Glutamatergic neuron (in vitro differentiated cells): ENCODE results near the gene LNP1. TPM values are rescaled to one million over a fixed set of nuclear protein-coding genes. Genes with fewer than 3 reads are reported as not detected.

Experiments
- DNase-seq: peaks from one replicate; pipeline ENCODE4 v3.0.0; 2022
- H3K27ac Mint-ChIP-seq: one replicate; pipeline ENCODE4 v1.8.0; 2020; ENCODE audit warnings: mild to moderate bottlenecking, mixed read lengths, inconsistent platforms; ENCODE audit not compliant: unreplicated experiment
- H3K27me3 Mint-ChIP-seq: one replicate; pipeline ENCODE4 v1.8.0; 2020; ENCODE audit warnings: mild to moderate bottlenecking, moderate library complexity, mixed read lengths, inconsistent platforms; ENCODE audit not compliant: unreplicated experiment
- H3K36me3 Mint-ChIP-seq: one replicate; pipeline ENCODE4 v1.8.0; 2020; ENCODE audit warnings: mild to moderate bottlenecking, mixed read lengths, inconsistent platforms; ENCODE audit not compliant: unreplicated experiment
- H3K4me1 Mint-ChIP-seq: one replicate; pipeline ENCODE4 v1.8.0; 2020; ENCODE audit warnings: mild to moderate bottlenecking, low read depth, mixed read lengths, inconsistent platforms; ENCODE audit not compliant: unreplicated experiment
- H3K4me3 Mint-ChIP-seq: one replicate; pipeline ENCODE4 v1.8.0; 2020; ENCODE audit warnings: mild to moderate bottlenecking, mixed read lengths, inconsistent platforms; ENCODE audit not compliant: unreplicated experiment
- H3K9me3 Mint-ChIP-seq: one replicate; pipeline ENCODE4 v1.8.0; 2020; ENCODE audit warnings: mild to moderate bottlenecking, moderate library complexity, mixed read lengths, inconsistent platforms; ENCODE audit not compliant: unreplicated experiment
- total RNA-seq: library from RNA; stranded (reverse); fragmentation: NEBNext Ultra II Directional; extraction: Animal tissue kit (Norgen Biotek cat#: 25700); gene quantifications from one replicate; pipeline ENCODE4 v1.2.1, GENCODE V29; 2021; ENCODE audit not compliant: unreplicated experiment
- TF ChIP-seq, protein P1 (sequence below): fragments of 200-600 bp; sonication (generic); IDR thresholded peaks from one replicate; pipeline ENCODE4 v1.5.0; 2021; ENCODE audit not compliant: partially characterized antibody, unreplicated experiment

Gene LNP1
- total RNA-seq, 1 donor from 2014 or later, result 2.0 TPM

GRCh38 chr3:100399341-100400071 lies 1.8 kb upstream of the LNP1 start:
- H3K27ac Mint-ChIP-seq, result peak overlapping the region; percentile 31
- peaks cover 10% of the 10 kb centered on the region for H3K4me1 Mint-ChIP-seq
- H3K9me3 Mint-ChIP-seq, result peaks cover 2% of the 10 kb centered on the region
- no peaks in the 10 kb centered on the region for H3K36me3 Mint-ChIP-seq
- no peak for DNase-seq
- H3K4me3 Mint-ChIP-seq, result peak overlapping the region; percentile 94
- TF ChIP-seq, protein P1, sequence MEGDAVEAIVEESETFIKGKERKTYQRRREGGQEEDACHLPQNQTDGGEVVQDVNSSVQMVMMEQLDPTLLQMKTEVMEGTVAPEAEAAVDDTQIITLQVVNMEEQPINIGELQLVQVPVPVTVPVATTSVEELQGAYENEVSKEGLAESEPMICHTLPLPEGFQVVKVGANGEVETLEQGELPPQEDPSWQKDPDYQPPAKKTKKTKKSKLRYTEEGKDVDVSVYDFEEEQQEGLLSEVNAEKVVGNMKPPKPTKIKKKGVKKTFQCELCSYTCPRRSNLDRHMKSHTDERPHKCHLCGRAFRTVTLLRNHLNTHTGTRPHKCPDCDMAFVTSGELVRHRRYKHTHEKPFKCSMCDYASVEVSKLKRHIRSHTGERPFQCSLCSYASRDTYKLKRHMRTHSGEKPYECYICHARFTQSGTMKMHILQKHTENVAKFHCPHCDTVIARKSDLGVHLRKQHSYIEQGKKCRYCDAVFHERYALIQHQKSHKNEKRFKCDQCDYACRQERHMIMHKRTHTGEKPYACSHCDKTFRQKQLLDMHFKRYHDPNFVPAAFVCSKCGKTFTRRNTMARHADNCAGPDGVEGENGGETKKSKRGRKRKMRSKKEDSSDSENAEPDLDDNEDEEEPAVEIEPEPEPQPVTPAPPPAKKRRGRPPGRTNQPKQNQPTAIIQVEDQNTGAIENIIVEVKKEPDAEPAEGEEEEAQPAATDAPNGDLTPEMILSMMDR, result no peak
- peaks cover 1% of the 10 kb centered on the region for H3K27me3 Mint-ChIP-seq

GRCh38 chr3:100400419-100400779 lies 940 bp upstream of the LNP1 start:
- H3K4me3 Mint-ChIP-seq, result peak overlapping the region; percentile 94
- H3K9me3 Mint-ChIP-seq, result peaks cover 2% of the 10 kb centered on the region
- peak overlapping the region; percentile 76 for H3K27ac Mint-ChIP-seq
- no peaks in the 10 kb centered on the region for H3K36me3 Mint-ChIP-seq
- H3K27me3 Mint-ChIP-seq, result peaks cover 1% of the 10 kb centered on the region
- TF ChIP-seq, protein P1, result no peak
- H3K4me1 Mint-ChIP-seq, result peaks cover 10% of the 10 kb centered on the region
- DNase-seq, result peak; percentile 49

GRCh38 chr3:100401674-100402041 lies 319 bp downstream of the LNP1 start:
- H3K9me3 Mint-ChIP-seq, result peaks cover 4% of the 10 kb centered on the region
- H3K4me3 Mint-ChIP-seq, result peak overlapping the region; percentile 95
- H3K4me1 Mint-ChIP-seq, result peaks cover 10% of the 10 kb centered on the region
- peaks cover 1% of the 10 kb centered on the region for H3K27me3 Mint-ChIP-seq
- no peaks in the 10 kb centered on the region for H3K36me3 Mint-ChIP-seq
- peak overlapping the region; percentile 86 for H3K27ac Mint-ChIP-seq
- TF ChIP-seq, protein P1, result no peak
- DNase-seq, result peak; percentile 36

- Mint-ChIP-seq H3K4me1 (peaks cover 10% of the 10 kb centered on the region), H3K36me3 (peaks cover 5% of the 10 kb centered on the region), H3K27me3 (peaks cover 1% of the 10 kb centered on the region), H3K4me3 (peak overlapping the region; percentile 95), H3K27ac (no peak overlapping the region), H3K9me3 (peaks cover 4% of the 10 kb centered on the region)
- TF ChIP-seq, protein P1, result no peak
- no peak for DNase-seq
These were observed 917 bp downstream of the LNP1 start for GRCh38 chr3:100402256-100402655.

DNA sequence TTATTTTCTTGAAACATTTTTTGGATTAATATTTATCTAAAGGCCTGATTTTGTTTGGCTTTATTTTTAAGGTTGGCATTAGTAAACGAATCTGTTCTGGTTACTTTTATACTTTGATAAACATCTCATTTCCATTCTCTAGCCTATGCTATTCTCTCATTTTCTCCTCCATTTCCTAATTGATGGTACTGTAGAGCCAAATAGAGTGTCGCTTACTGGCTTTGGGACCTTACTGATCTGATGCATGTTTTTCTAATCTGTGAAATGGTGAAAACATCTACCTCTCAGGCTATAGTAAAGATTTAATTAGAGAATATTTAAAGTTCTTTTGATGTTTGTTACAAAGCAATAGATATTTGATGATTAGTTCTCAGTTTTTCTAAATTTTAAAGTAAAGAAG lies 1.6 kb downstream of the LNP1 start:
- Mint-ChIP-seq H3K27me3 (peaks cover 1% of the 10 kb centered on the region), H3K4me1 (peaks cover 10% of the 10 kb centered on the region), H3K36me3 (peaks cover 11% of the 10 kb centered on the region), H3K4me3 (peak overlapping the region; percentile 95), H3K9me3 (peaks cover 4% of the 10 kb centered on the region), H3K27ac (no peak overlapping the region)
- TF ChIP-seq, protein P1, result no peak
- no peak for DNase-seq
